Measurements from ENCODE around the gene CEP104. TPM values are rescaled to one million over a fixed set of nuclear protein-coding genes. Genes with fewer than 3 reads are reported as not detected.

Gene CEP104
- total and polyA plus RNA-seq, 10 of the 15 experiments (the other 5 are each of a cell fraction or from before 2014, with no cell fraction given) = 7.2 to 34.8 (median 19.3) TPM

GRCh38 chr1:3785045-3785444 is 72.0 kb downstream of the CEP104 start (continued):
- no peak for TF ChIP-seq ZBTB40 (IDR thresholded peaks at IDR 0.05; ENCODE audit: borderline replicate concordance)
- TF ChIP-seq E2F8 (IDR thresholded peaks at IDR 0.05; ENCODE audit: low read depth, partially characterized antibody) = no peak
- TF ChIP-seq USF1 (IDR thresholded peaks at IDR 0.05; ENCODE audit: borderline replicate concordance, extremely low read length, insufficient read depth, low read depth, low read length) = no peak
- TF ChIP-seq PAX5 (IDR thresholded peaks at IDR 0.05; ENCODE audit: borderline replicate concordance, low read depth, low read length) = no peak
- no peak for TF ChIP-seq FOXM1 (IDR thresholded peaks at IDR 0.05; ENCODE audit: low read depth, low read length)
- no peak for TF ChIP-seq POLR2AphosphoS2 (IDR thresholded peaks at IDR 0.05; ENCODE audit: low read depth, low read length)
- no peak for TF ChIP-seq ZNF217 (IDR thresholded peaks at IDR 0.05)
- TF ChIP-seq SRF (IDR thresholded peaks at IDR 0.05; ENCODE audit: low read depth in 2 of 2, low read length in 2 of 2) = no peak
